WTC11 (cell line): ENCODE measurements around the gene CAMTA1. TPM values are rescaled to one million over a fixed set of nuclear protein-coding genes. Genes with fewer than 3 reads are reported as not detected.

Experiments
- ATAC-seq: fragments of 200-7000 bp; cut with Tn5 transposase; 2 replicates; pipeline ENCODE4 v1.10.0; 2021; ENCODE audit warnings: mild to moderate bottlenecking, moderate library complexity
- CTCF ChIA-PET: fragments of 300-600 bp; sonication (Branson Sonifier 250); formaldehyde crosslinking; loops from one replicate; lab custom pipeline; 2021; ENCODE audit warnings: antibody characterized with exemption; lab: Charles Lee
- POLR2A ChIA-PET: fragments of 350-600 bp; sonication (Branson Sonifier 250); formaldehyde crosslinking; loops from one replicate; lab custom pipeline; 2021; ENCODE audit warnings: antibody characterized with exemption; lab: Charles Lee
- DNase-seq: peaks from one replicate; pipeline ENCODE4 v3.0.0; 2021; ENCODE audit warnings: low spot score
- H3K27ac Mint-ChIP-seq: 2 replicates; pipeline ENCODE4 v1.8.0; 2021; ENCODE audit warnings: mixed read lengths
- H3K27me3 Mint-ChIP-seq: 2 replicates; pipeline ENCODE4 v1.8.0; 2021; ENCODE audit warnings: low read depth, mild to moderate bottlenecking, moderate library complexity, mixed read lengths
- H3K36me3 Mint-ChIP-seq: 2 replicates; pipeline ENCODE4 v1.8.0; 2021; ENCODE audit warnings: mixed read lengths
- H3K4me1 Mint-ChIP-seq: 2 replicates; pipeline ENCODE4 v1.8.0; 2022; ENCODE audit warnings: mixed read lengths
- H3K4me3 Mint-ChIP-seq: 2 replicates; pipeline ENCODE4 v1.8.0; 2021; ENCODE audit warnings: mild to moderate bottlenecking, moderate library complexity, mixed read lengths
- H3K9me3 Mint-ChIP-seq: 2 replicates; pipeline ENCODE4 v1.8.0; 2021; ENCODE audit warnings: mixed read lengths
- ELF4 ChIP-seq: sonication (generic); formaldehyde crosslinking; IDR thresholded peaks from 2 replicates; pipeline ENCODE4 v1.8.1; 2022; ENCODE audit warnings: low read depth, mild to moderate bottlenecking, moderate library complexity, missing genetic modification reagents
- FOXK1 ChIP-seq: sonication (generic); formaldehyde crosslinking; IDR thresholded peaks from 2 replicates; pipeline ENCODE4 v1.8.0; 2022; ENCODE audit warnings: mild to moderate bottlenecking, moderate library complexity, missing genetic modification reagents
- GABPB1 ChIP-seq: sonication (generic); formaldehyde crosslinking; IDR thresholded peaks from 2 replicates; pipeline ENCODE4 v1.8.1; 2023; ENCODE audit warnings: mild to moderate bottlenecking, missing genetic modification reagents
- GTF2I ChIP-seq: fragments of 250-450 bp; sonication (Bioruptor Pico); conservative IDR thresholded peaks from 2 replicates; pipeline ENCODE4 v1.4.0; 2021; ENCODE audit warnings: mild to moderate bottlenecking
- IRF2 ChIP-seq: sonication (generic); formaldehyde crosslinking; IDR thresholded peaks from 2 replicates; pipeline ENCODE4 v1.8.0; 2022; ENCODE audit warnings: low read depth, missing genetic modification reagents, borderline replicate concordance
- JAZF1 ChIP-seq: fragments of 250-450 bp; sonication (Bioruptor Pico); IDR thresholded peaks from 2 replicates; pipeline ENCODE4 v1.9.0; 2021; ENCODE audit warnings: moderate library complexity, mild to moderate bottlenecking, inconsistent platforms
- NFATC4 ChIP-seq: fragments of 250-450 bp; sonication (Bioruptor Pico); IDR thresholded peaks from 2 replicates; pipeline ENCODE4 v1.9.0; 2021; ENCODE audit warnings: mild to moderate bottlenecking
- NFE2L1 ChIP-seq: sonication (generic); formaldehyde crosslinking; IDR thresholded peaks from 2 replicates; pipeline ENCODE4 v1.8.1; 2023; ENCODE audit warnings: missing genetic modification reagents
- NR3C1 ChIP-seq: sonication (generic); formaldehyde crosslinking; conservative IDR thresholded peaks from 2 replicates; pipeline ENCODE4 v1.8.1; 2023; ENCODE audit warnings: low read depth, mild to moderate bottlenecking, missing genetic modification reagents
- RELA ChIP-seq: sonication (generic); formaldehyde crosslinking; IDR thresholded peaks from 2 replicates; pipeline ENCODE4 v1.8.1; 2022; ENCODE audit warnings: missing genetic modification reagents, mild to moderate bottlenecking, borderline replicate concordance
- SOX15 ChIP-seq: fragments of 250-450 bp; sonication (Bioruptor Pico); IDR thresholded peaks from 2 replicates; pipeline ENCODE4 v1.9.0; 2021; ENCODE audit warnings: mild to moderate bottlenecking
- TCF7 ChIP-seq: sonication (generic); formaldehyde crosslinking; IDR thresholded peaks from 2 replicates; pipeline ENCODE4 v1.8.0; 2022; ENCODE audit warnings: mild to moderate bottlenecking, low read depth, missing genetic modification reagents, moderate library complexity
- TEAD4 ChIP-seq: sonication (generic); formaldehyde crosslinking; IDR thresholded peaks from 2 replicates; pipeline ENCODE4 v1.8.0; 2022; ENCODE audit warnings: mild to moderate bottlenecking, missing genetic modification reagents
- total RNA-seq: library from RNA; stranded (reverse); gene quantifications from 3 replicates; pipeline ENCODE4 v1.2.3, GENCODE V29; 2021
- TF ChIP-seq, protein P1 (sequence below): sonication (generic); formaldehyde crosslinking; IDR thresholded peaks from 2 replicates; pipeline ENCODE4 v1.8.0; 2022; ENCODE audit warnings: mild to moderate bottlenecking, missing genetic modification reagents
- TF ChIP-seq, protein P2 (sequence below): fragments of 200-600 bp; IDR thresholded peaks from 2 replicates; pipeline ENCODE4 v1.8.0; 2022; ENCODE audit warnings: antibody characterized with exemption
- TF ChIP-seq, protein P3 (sequence below): sonication (generic); formaldehyde crosslinking; IDR thresholded peaks from 2 replicates; pipeline ENCODE4 v1.8.0; 2022; ENCODE audit warnings: mild to moderate bottlenecking, missing genetic modification reagents
- TF ChIP-seq, protein P4 (sequence below): sonication (generic); formaldehyde crosslinking; IDR thresholded peaks from 2 replicates; pipeline ENCODE4 v1.8.1; 2022; ENCODE audit warnings: low read depth, mild to moderate bottlenecking, moderate library complexity, missing genetic modification reagents, borderline replicate concordance
- TF ChIP-seq, protein P5 (sequence below): fragments of 250-450 bp; sonication (Bioruptor Pico); IDR thresholded peaks from 2 replicates; pipeline ENCODE4 v1.9.0; 2021; ENCODE audit warnings: mild to moderate bottlenecking
- TF ChIP-seq, protein P6 (sequence below): sonication (generic); formaldehyde crosslinking; IDR thresholded peaks from 2 replicates; pipeline ENCODE4 v1.8.1; 2023; ENCODE audit warnings: mild to moderate bottlenecking, missing genetic modification reagents
- TF ChIP-seq, protein P7 (sequence below): sonication (generic); formaldehyde crosslinking; IDR thresholded peaks from 2 replicates; pipeline ENCODE4 v1.8.0; 2023; ENCODE audit warnings: missing genetic modification reagents

CAMTA1 gene
- total RNA-seq, 1 experiment from 2014 or later = 86.4 TPM

DNA sequence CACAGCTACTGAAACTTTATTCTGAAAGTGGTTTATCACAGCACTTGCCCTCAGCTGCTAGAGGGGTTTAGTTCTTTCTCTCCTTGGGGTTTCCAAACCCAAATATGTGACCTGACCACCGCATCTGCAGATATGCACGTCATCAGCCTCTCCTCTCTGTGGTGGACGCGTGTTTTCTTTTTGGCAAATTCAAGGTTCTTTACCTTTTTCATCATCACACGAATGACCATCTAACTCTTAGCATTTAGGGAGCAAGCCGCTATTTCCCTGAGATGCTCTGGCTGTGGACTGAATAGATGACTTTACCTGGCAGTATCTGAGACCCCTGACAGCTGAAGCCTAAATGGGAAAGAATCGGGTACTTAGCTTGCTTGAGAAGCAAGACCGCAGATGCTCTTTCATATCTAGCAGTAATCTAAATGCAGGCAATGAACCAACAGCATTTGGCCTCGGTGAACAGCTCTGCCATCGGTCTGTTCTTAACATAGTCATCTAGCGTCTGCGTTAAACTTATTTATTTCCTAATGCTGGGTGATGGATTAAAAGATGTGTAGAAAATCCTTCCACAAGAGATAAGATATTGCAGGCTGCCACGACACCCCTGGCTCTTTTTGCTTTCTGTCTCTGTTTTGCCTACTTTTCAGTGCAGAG lies 463.4 kb downstream of the CAMTA1 start:
- H3K27me3 Mint-ChIP-seq = no peaks in the 10 kb centered on the region
- H3K9me3 Mint-ChIP-seq = peaks cover 1% of the 10 kb centered on the region; the same call in 1 of the 2 replicates
- CTCF ChIA-PET = interaction anchor here (0.7 kb wide), 1 partner anchor 41 kb away, joined by 3 read pairs; no protein-coding TSS in a partner anchor
- H3K4me1 Mint-ChIP-seq = peaks cover 9% of the 10 kb centered on the region; the same call in 1 of the 2 replicates
- POLR2A ChIA-PET = no interaction called here
- TF ChIP-seq IRF2 (no peak), NR3C1 (CRISPR knock-in tag) (no peak), RELA (CRISPR knock-in tag) (no peak), GABPB1 (no peak), ELF4 (CRISPR knock-in tag) (no peak), NFATC4 (CRISPR knock-in tag) (no peak), TCF7 (CRISPR knock-in tag) (no peak)
- TF ChIP-seq, protein P1, sequence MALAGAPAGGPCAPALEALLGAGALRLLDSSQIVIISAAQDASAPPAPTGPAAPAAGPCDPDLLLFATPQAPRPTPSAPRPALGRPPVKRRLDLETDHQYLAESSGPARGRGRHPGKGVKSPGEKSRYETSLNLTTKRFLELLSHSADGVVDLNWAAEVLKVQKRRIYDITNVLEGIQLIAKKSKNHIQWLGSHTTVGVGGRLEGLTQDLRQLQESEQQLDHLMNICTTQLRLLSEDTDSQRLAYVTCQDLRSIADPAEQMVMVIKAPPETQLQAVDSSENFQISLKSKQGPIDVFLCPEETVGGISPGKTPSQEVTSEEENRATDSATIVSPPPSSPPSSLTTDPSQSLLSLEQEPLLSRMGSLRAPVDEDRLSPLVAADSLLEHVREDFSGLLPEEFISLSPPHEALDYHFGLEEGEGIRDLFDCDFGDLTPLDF = no peak
- TF ChIP-seq, protein P2, sequence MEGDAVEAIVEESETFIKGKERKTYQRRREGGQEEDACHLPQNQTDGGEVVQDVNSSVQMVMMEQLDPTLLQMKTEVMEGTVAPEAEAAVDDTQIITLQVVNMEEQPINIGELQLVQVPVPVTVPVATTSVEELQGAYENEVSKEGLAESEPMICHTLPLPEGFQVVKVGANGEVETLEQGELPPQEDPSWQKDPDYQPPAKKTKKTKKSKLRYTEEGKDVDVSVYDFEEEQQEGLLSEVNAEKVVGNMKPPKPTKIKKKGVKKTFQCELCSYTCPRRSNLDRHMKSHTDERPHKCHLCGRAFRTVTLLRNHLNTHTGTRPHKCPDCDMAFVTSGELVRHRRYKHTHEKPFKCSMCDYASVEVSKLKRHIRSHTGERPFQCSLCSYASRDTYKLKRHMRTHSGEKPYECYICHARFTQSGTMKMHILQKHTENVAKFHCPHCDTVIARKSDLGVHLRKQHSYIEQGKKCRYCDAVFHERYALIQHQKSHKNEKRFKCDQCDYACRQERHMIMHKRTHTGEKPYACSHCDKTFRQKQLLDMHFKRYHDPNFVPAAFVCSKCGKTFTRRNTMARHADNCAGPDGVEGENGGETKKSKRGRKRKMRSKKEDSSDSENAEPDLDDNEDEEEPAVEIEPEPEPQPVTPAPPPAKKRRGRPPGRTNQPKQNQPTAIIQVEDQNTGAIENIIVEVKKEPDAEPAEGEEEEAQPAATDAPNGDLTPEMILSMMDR = no peak
- TF ChIP-seq, protein P3, sequence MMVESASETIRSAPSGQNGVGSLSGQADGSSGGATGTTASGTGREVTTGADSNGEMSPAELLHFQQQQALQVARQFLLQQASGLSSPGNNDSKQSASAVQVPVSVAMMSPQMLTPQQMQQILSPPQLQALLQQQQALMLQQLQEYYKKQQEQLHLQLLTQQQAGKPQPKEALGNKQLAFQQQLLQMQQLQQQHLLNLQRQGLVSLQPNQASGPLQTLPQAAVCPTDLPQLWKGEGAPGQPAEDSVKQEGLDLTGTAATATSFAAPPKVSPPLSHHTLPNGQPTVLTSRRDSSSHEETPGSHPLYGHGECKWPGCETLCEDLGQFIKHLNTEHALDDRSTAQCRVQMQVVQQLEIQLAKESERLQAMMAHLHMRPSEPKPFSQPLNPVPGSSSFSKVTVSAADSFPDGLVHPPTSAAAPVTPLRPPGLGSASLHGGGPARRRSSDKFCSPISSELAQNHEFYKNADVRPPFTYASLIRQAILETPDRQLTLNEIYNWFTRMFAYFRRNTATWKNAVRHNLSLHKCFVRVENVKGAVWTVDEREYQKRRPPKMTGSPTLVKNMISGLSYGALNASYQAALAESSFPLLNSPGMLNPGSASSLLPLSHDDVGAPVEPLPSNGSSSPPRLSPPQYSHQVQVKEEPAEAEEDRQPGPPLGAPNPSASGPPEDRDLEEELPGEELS (CRISPR knock-in tag) = no peak
- TF ChIP-seq, protein P4, sequence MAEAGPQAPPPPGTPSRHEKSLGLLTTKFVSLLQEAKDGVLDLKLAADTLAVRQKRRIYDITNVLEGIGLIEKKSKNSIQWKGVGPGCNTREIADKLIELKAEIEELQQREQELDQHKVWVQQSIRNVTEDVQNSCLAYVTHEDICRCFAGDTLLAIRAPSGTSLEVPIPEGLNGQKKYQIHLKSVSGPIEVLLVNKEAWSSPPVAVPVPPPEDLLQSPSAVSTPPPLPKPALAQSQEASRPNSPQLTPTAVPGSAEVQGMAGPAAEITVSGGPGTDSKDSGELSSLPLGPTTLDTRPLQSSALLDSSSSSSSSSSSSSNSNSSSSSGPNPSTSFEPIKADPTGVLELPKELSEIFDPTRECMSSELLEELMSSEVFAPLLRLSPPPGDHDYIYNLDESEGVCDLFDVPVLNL (CRISPR knock-in tag) = no peak
- TF ChIP-seq, all 79 proteins: peak for 0
- DNase-seq = no peak
- no peak overlapping the region for H3K4me3 Mint-ChIP-seq
- ATAC-seq = no peak
- no peaks in the 10 kb centered on the region for H3K36me3 Mint-ChIP-seq
- H3K27ac Mint-ChIP-seq = no peak overlapping the region

DNA sequence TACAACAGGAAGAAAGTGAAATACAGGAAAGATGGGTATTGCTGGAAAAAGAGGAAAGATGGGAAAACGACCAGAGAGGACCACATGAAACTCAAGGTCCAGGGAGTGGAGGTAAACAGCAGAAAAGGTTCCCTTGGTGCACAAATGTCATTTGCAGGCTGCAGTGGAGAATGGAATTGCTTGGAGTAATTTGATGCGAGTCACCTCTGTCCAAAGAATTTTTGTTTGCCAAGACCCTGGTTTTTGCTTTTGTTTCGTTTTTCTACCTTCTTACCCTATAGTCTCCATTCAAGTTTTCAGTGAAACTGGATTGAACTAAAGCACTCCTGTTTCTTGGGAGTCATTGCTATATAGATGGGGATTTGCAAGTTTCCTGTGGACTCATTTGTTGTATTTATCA lies 464.3 kb downstream of the CAMTA1 start:
- DNase-seq = no peak
- no peak overlapping the region for H3K4me3 Mint-ChIP-seq
- CTCF ChIA-PET = no interaction called here
- TF ChIP-seq TEAD4 (CRISPR knock-in tag) = no peak
- TF ChIP-seq NR3C1 (CRISPR knock-in tag) = no peak
- no peak for TF ChIP-seq SOX15 (CRISPR knock-in tag)
- TF ChIP-seq ELF4 (CRISPR knock-in tag) = no peak
- TF ChIP-seq, protein P5, sequence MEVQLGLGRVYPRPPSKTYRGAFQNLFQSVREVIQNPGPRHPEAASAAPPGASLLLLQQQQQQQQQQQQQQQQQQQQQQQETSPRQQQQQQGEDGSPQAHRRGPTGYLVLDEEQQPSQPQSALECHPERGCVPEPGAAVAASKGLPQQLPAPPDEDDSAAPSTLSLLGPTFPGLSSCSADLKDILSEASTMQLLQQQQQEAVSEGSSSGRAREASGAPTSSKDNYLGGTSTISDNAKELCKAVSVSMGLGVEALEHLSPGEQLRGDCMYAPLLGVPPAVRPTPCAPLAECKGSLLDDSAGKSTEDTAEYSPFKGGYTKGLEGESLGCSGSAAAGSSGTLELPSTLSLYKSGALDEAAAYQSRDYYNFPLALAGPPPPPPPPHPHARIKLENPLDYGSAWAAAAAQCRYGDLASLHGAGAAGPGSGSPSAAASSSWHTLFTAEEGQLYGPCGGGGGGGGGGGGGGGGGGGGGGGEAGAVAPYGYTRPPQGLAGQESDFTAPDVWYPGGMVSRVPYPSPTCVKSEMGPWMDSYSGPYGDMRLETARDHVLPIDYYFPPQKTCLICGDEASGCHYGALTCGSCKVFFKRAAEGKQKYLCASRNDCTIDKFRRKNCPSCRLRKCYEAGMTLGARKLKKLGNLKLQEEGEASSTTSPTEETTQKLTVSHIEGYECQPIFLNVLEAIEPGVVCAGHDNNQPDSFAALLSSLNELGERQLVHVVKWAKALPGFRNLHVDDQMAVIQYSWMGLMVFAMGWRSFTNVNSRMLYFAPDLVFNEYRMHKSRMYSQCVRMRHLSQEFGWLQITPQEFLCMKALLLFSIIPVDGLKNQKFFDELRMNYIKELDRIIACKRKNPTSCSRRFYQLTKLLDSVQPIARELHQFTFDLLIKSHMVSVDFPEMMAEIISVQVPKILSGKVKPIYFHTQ (CRISPR knock-in tag) = no peak
- no peak for TF ChIP-seq GTF2I (CRISPR knock-in tag)
- no peak for TF ChIP-seq FOXK1 (CRISPR knock-in tag)
- TF ChIP-seq JAZF1 (CRISPR knock-in tag) = no peak
- TF ChIP-seq NFE2L1 (CRISPR knock-in tag) = no peak
- TF ChIP-seq, protein P6, sequence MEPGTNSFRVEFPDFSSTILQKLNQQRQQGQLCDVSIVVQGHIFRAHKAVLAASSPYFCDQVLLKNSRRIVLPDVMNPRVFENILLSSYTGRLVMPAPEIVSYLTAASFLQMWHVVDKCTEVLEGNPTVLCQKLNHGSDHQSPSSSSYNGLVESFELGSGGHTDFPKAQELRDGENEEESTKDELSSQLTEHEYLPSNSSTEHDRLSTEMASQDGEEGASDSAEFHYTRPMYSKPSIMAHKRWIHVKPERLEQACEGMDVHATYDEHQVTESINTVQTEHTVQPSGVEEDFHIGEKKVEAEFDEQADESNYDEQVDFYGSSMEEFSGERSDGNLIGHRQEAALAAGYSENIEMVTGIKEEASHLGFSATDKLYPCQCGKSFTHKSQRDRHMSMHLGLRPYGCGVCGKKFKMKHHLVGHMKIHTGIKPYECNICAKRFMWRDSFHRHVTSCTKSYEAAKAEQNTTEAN (CRISPR knock-in tag) = no peak
- TF ChIP-seq, protein P7, sequence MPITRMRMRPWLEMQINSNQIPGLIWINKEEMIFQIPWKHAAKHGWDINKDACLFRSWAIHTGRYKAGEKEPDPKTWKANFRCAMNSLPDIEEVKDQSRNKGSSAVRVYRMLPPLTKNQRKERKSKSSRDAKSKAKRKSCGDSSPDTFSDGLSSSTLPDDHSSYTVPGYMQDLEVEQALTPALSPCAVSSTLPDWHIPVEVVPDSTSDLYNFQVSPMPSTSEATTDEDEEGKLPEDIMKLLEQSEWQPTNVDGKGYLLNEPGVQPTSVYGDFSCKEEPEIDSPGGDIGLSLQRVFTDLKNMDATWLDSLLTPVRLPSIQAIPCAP (CRISPR knock-in tag) = no peak
- no peak for ATAC-seq
- H3K36me3 Mint-ChIP-seq = no peaks in the 10 kb centered on the region
- no peaks in the 10 kb centered on the region for H3K9me3 Mint-ChIP-seq
- no peaks in the 10 kb centered on the region for H3K27me3 Mint-ChIP-seq
- POLR2A ChIA-PET = no interaction called here
- H3K4me1 Mint-ChIP-seq = peaks cover 9% of the 10 kb centered on the region; the same call in 1 of the 2 replicates
- no peak overlapping the region; the same call in 1 of the 2 replicates for H3K27ac Mint-ChIP-seq
